A549 treated with RU486 at 1 μM for 4 hours (cell line): ENCODE measurements around the gene MAGEE1. TPM values are rescaled to one million over a fixed set of nuclear protein-coding genes. Genes with fewer than 3 reads are reported as not detected.

Experiments
- total RNA-seq: library from RNA; stranded (reverse); fragments of 200-300 nt; extraction: Qiagen RNA extraction; gene quantifications from 5 replicates; pipeline ENCODE4 v1.2.3, GENCODE V29; 2022; ENCODE audit warnings: low read depth

MAGEE1 gene, protein sequence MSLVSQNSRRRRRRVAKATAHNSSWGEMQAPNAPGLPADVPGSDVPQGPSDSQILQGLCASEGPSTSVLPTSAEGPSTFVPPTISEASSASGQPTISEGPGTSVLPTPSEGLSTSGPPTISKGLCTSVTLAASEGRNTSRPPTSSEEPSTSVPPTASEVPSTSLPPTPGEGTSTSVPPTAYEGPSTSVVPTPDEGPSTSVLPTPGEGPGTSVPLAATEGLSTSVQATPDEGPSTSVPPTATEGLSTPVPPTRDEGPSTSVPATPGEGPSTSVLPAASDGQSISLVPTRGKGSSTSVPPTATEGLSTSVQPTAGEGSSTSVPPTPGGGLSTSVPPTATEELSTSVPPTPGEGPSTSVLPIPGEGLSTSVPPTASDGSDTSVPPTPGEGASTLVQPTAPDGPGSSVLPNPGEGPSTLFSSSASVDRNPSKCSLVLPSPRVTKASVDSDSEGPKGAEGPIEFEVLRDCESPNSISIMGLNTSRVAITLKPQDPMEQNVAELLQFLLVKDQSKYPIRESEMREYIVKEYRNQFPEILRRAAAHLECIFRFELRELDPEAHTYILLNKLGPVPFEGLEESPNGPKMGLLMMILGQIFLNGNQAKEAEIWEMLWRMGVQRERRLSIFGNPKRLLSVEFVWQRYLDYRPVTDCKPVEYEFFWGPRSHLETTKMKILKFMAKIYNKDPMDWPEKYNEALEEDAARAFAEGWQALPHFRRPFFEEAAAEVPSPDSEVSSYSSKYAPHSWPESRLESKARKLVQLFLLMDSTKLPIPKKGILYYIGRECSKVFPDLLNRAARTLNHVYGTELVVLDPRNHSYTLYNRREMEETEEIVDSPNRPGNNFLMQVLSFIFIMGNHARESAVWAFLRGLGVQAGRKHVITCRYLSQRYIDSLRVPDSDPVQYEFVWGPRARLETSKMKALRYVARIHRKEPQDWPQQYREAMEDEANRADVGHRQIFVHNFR
- 3.3 to 4.9 TPM (median 4.7 TPM) in 5 replicates for total RNA-seq

DNA sequence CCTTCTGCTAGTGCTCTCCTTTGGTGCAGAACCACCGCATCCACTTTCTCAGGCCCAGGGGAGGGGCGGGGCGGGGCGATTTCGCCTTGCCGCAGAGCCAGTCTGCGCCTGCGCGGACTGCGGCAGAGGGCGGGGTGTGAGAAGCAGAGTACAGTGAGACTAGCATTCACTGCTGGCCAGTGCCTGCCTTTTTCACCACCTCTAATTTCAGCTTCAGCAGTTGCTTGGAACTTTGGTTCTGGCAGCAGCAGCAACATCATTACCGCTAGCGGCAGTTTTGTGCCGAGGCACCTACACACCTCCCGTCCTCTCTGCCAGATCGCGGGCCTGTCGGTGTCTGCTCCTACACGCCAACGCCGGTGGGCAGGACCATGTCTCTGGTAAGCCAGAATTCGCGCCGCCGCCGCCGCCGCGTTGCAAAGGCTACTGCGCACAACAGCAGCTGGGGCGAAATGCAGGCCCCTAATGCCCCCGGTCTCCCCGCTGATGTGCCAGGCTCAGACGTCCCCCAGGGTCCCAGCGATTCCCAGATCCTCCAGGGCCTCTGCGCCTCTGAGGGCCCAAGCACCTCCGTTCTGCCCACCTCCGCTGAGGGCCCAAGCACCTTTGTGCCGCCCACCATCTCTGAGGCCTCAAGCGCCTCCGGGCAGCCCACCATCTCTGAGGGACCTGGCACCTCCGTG, at the start of gene MAGEE1:
MAGEE1 (plus strand) TSS at position 151 of the 683 bp plus-strand sequence; CDS start at position 372, 221 bp downstream.

